Psoas muscle (tissue), 8 donors: ENCODE results near the gene MINDY4. TPM values are rescaled to one million over a fixed set of nuclear protein-coding genes. Genes with fewer than 3 reads are reported as not detected.
A peak's percentile ranks its signal among the peaks of the same experiment; 100 is the strongest.

Experiments
- ATAC-seq, 4 donors: fragments of 200-7000 bp; cut with Tn5 transposase; one replicate each; pipeline ENCODE4 v1.9.1; 2020; ENCODE audit warnings: moderate library complexity in 3 of 4, mild to moderate bottlenecking in 2 of 4
- DNase-seq, 2 donors: peaks; one replicate each; pipeline ENCODE4 v3.0.0-alpha.2; 2020
- H3K27ac ChIP-seq: fragments of 200-600 bp; one replicate; pipeline ENCODE4 v1.8.0; 2022
- H3K27me3 ChIP-seq, 3 donors: fragments of 200-600 bp in 1 of 3; one replicate each; pipeline versions ENCODE4 v1.6.1 to v1.8.0; 2013 to 2022; ENCODE audit warnings: low read length in 2 of 3, mild to moderate bottlenecking in 2 of 3, moderate library complexity in 1 of 3; ENCODE audit not compliant: insufficient read depth in 3 of 3
- H3K36me3 ChIP-seq, 2 donors: fragments of 200-600 bp in 1 of 2; one replicate each; pipeline versions ENCODE4 v1.6.1 to v1.8.0; 2013 to 2022; ENCODE audit warnings: low read depth in 1 of 2, mild to moderate bottlenecking in 1 of 2, moderate library complexity in 1 of 2; ENCODE audit not compliant: insufficient read depth in 1 of 2
- H3K4me1 ChIP-seq: fragments of 200-600 bp; one replicate; pipeline ENCODE4 v1.8.0; 2022
- H3K4me3 ChIP-seq: fragments of 200-600 bp; one replicate; pipeline ENCODE4 v1.8.0; 2022; ENCODE audit warnings: mild to moderate bottlenecking
- H3K9me3 ChIP-seq: fragments of 200-600 bp; one replicate; pipeline ENCODE4 v1.8.0; 2022
- WGBS, 3 donors: extraction: QIAGEN DNeasy Blood & Tissue Kit; methylation state at CpG; one replicate each; pipeline versions ENCODE4 v1.1.6 to v1.1.7; 2013; 5-methylcytosine and 5-hydroxymethylcytosine counted together
- intact Hi-C, 2 donors: fragments of 100-400 bp; cut with DNase I; formaldehyde crosslinking; loops; one replicate each; pipeline versions ENCODE4 v1.11.0 to v1.14.2; 2022
- polyA plus RNA-seq, 3 donors: library from polyadenylated mRNA; stranded (reverse); fragments of 200-250 nt; gene quantifications; one replicate each; pipeline ENCODE4 v1.2.3, GENCODE V29; 2013
- total RNA-seq, 4 donors: library from RNA; stranded (reverse); fragmentation: NEBNext Ultra II Directional in 2 of 4; extraction: Animal tissue kit (Norgen Biotek cat#: 25700) in 2 of 4; gene quantifications; one replicate each; pipeline versions ENCODE4 v1.2.1 to v1.2.4, GENCODE V29; 2021 to 2023
- TF ChIP-seq, protein P1 (sequence below): fragments of 200-600 bp; IDR thresholded peaks from one replicate; pipeline ENCODE4 v1.8.0; 2022; ENCODE audit warnings: antibody characterized with exemption
- donor health status: healthy with polysubstance abuse.
- donor health status: DM: no; HTN: no; CAD: no; lungs with moderate emphysema.
- donor health status: Bipolar disorder and iron deficiency.
- donor health status: healthy.
- donor health status: DM: yes; HTN: yes; CAD: no.
- donor health status: DM: no; HTN: no; CAD: no.
- donor health status: DM: no; HTN: no; CAD: no.
- donor health status: DM: yes; HTN: yes; CAD: no.

MINDY4 gene
- total and polyA plus RNA-seq, 7 donors = 0.86 to 3.5 (median 1.5) TPM

GRCh38 chr7:30896783-30897637 is 125.8 kb downstream of the MINDY4 start:
- H3K4me1 ChIP-seq = peaks cover 9% of the 10 kb centered on the region
- TF ChIP-seq, protein P1, sequence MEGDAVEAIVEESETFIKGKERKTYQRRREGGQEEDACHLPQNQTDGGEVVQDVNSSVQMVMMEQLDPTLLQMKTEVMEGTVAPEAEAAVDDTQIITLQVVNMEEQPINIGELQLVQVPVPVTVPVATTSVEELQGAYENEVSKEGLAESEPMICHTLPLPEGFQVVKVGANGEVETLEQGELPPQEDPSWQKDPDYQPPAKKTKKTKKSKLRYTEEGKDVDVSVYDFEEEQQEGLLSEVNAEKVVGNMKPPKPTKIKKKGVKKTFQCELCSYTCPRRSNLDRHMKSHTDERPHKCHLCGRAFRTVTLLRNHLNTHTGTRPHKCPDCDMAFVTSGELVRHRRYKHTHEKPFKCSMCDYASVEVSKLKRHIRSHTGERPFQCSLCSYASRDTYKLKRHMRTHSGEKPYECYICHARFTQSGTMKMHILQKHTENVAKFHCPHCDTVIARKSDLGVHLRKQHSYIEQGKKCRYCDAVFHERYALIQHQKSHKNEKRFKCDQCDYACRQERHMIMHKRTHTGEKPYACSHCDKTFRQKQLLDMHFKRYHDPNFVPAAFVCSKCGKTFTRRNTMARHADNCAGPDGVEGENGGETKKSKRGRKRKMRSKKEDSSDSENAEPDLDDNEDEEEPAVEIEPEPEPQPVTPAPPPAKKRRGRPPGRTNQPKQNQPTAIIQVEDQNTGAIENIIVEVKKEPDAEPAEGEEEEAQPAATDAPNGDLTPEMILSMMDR = no peak
- ATAC-seq = peak in 1 of 4 donors; percentile 48
- no peaks in the 10 kb centered on the region for H3K9me3 ChIP-seq
- intact Hi-C loops = no loop called here
- no peak overlapping the region for H3K4me3 ChIP-seq
- no peak overlapping the region for H3K27ac ChIP-seq
- 66 to 82% (median 71%) methylated on average over 13 of the region's 13 CpGs for whole genome bisulfite sequencing, 3 donors
- H3K27me3 ChIP-seq = no peaks in the 10 kb centered on the region
- no peaks in the 10 kb centered on the region for H3K36me3 ChIP-seq
- DNase-seq = no peak

DNA sequence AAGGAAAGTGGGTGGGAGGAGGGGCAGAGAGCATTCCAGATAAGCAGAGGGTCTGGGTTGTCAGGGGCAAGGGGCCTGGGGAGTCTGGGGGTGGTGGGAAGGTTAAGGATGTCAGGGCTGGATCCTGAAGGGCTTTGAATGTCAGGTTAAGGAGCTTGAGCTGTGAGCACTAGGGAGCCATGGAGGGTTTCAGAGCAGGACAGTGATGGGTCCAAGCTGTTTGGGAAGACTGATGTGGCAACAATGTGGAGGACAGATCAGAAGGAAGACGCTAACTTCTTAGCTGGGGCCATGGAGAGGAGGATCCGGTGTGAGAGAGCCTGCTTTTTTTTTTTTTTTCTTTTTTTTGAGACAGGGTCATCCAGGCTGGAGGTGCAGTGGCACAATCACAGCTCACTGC is 126.6 kb downstream of the MINDY4 start:
- no peak overlapping the region for H3K4me3 ChIP-seq
- H3K4me1 ChIP-seq = peaks cover 9% of the 10 kb centered on the region
- H3K9me3 ChIP-seq = no peaks in the 10 kb centered on the region
- WGBS, 3 donors = 47 to 74% (median 74%) methylated on average over 2 of the region's 2 CpGs
- no peak overlapping the region for H3K27ac ChIP-seq
- ATAC-seq (no peak), DNase-seq (no peak)
- intact Hi-C loops = no loop called here
- H3K27me3 ChIP-seq = no peaks in the 10 kb centered on the region
- H3K36me3 ChIP-seq = no peaks in the 10 kb centered on the region
- TF ChIP-seq, protein P1 = no peak

DNA sequence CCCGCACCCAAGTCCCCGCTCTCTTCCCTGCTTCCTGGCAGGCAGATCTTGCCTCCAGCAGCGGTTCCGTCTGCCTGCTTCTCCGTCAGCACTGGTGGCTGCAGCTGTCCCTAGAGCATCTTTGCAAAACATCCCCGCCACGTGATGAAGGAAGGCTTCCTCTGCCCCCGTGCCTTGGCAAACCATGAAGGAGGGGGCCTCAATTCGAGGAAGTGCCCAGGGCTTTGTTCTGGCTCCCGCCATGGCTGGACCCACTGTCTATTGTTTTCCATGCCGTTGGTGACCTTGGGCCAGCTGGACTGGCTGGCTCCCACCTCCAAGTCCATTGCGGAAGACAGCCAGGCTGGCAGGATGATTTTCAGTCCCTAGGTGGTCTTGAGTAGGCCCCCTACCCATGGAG is 127.2 kb downstream of the MINDY4 start:
- Histone ChIP-seq H3K27ac (no peak overlapping the region), H3K36me3 (no peaks in the 10 kb centered on the region), H3K4me1 (peaks cover 9% of the 10 kb centered on the region), H3K4me3 (no peak overlapping the region), H3K27me3 (no peaks in the 10 kb centered on the region), H3K9me3 (no peaks in the 10 kb centered on the region)
- DNase-seq (no peak), ATAC-seq (no peak)
- 52 to 58% (median 57%) methylated on average over 12 of the region's 12 CpGs for WGBS, 3 donors
- TF ChIP-seq, protein P1 = no peak
- intact Hi-C loops = no loop called here

GRCh38 chr7:30899066-30899465 is 127.8 kb downstream of the MINDY4 start:
- Histone ChIP-seq H3K36me3 (no peaks in the 10 kb centered on the region), H3K9me3 (no peaks in the 10 kb centered on the region), H3K27ac (no peak overlapping the region), H3K4me1 (peaks cover 5% of the 10 kb centered on the region), H3K4me3 (no peak overlapping the region), H3K27me3 (no peaks in the 10 kb centered on the region)
- DNase-seq (no peak), ATAC-seq (no peak)
- 95 to 99% (median 98%) methylated on average over 7 of the region's 7 CpGs for WGBS, 3 donors
- intact Hi-C loops = no loop called here
- TF ChIP-seq, protein P1 = no peak
